Stomach smooth muscle (tissue), 2 donors: ENCODE results near the gene NUP35.
"Not testable (repeated sequence)": the region's sequence is repeated elsewhere in the genome, so short reads cannot be mapped to it uniquely, and the experiment has no call there.

Experiments
- H3K27ac ChIP-seq: one replicate; pipeline ENCODE4 v1.7.0; 2013; ENCODE audit warnings: mild to moderate bottlenecking, low read length, inconsistent platforms
- H3K27me3 ChIP-seq, 2 donors: one replicate each; pipeline ENCODE4 v1.7.0; 2013; ENCODE audit warnings: low read length in 2 of 2; ENCODE audit not compliant: insufficient read depth in 2 of 2, control insufficient read depth in 1 of 2
- H3K36me3 ChIP-seq, 2 donors: one replicate each; pipeline ENCODE4 v1.7.0; 2013; ENCODE audit warnings: low read length in 2 of 2; ENCODE audit not compliant: control insufficient read depth in 2 of 2, insufficient read depth in 2 of 2
- H3K4me1 ChIP-seq: one replicate; pipeline ENCODE4 v1.7.0; 2013; ENCODE audit warnings: low read length; ENCODE audit not compliant: control insufficient read depth, insufficient read depth
- H3K4me3 ChIP-seq, 2 donors: one replicate each; pipeline ENCODE4 v1.7.0; 2013; ENCODE audit warnings: low read length in 2 of 2
- H3K9ac ChIP-seq, 2 donors: one replicate each; pipeline ENCODE4 v1.7.0; 2013; ENCODE audit warnings: low read length in 2 of 2, mild to moderate bottlenecking in 1 of 2
- H3K9me3 ChIP-seq, 2 donors: one replicate each; pipeline ENCODE4 v1.7.0; 2013; ENCODE audit warnings: low read length in 2 of 2; ENCODE audit not compliant: control insufficient read depth in 2 of 2
- donor health status: healthy.
- donor health status: Pancreatic carcinoma.

Gene NUP35

GRCh38 chr2:183166976-183167375 lies 42.7 kb downstream of the NUP35 start:
- not testable (repeated sequence) for H3K36me3 ChIP-seq, H3K27ac ChIP-seq, H3K9ac ChIP-seq, H3K9me3 ChIP-seq, H3K27me3 ChIP-seq, H3K4me3 ChIP-seq, H3K4me1 ChIP-seq

DNA sequence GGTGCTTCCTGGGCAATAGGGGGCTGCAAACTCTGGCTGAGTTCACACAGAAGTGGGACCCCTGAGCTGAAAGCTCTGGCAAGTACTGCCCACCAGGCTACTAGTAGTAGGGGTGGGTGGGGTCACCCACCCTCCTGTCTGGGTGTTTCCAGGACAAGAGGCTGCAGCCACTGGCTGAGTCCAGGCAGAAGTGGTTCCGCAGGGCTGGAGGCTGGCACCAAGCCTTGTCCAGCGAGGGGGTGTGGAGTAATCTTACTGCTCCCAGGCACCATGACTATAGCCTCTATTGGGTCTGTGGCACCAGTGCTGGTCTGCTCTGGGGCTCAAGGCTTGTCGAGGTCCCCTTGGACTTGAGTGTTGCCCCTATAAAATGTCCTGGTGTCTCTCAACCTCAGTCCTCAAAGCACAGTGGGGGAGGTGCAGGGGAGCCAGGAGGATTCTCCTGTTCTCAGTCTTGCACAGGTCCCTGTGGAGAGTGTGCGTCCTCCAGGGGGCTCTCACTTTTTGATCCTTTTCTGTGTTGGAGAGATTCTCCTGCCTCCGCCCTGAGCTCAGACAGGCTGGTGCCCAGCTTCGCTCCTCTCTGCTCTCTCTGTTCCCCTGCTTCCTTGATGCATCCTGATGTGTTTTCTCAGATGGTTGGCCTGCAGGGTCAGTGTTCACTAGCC lies 48.1 kb downstream of the NUP35 start:
- H3K4me3 ChIP-seq: no peak overlapping the region
- H3K9ac ChIP-seq: no peak overlapping the region
- H3K4me1 ChIP-seq: no peaks in the 10 kb centered on the region
- H3K36me3 ChIP-seq: no peaks in the 10 kb centered on the region
- no peaks in the 10 kb centered on the region for H3K9me3 ChIP-seq
- H3K27me3 ChIP-seq: no peaks in the 10 kb centered on the region
- H3K27ac ChIP-seq: no peak overlapping the region

- Histone ChIP-seq H3K36me3 (peaks cover 7 to 10% of the 10 kb centered on the region in 2 donors), H3K9ac (no peak overlapping the region), H3K27me3 (no peaks in the 10 kb centered on the region), H3K4me3 (no peak overlapping the region), H3K9me3 (no peaks in the 10 kb centered on the region), H3K27ac (no peak overlapping the region), H3K4me1 (no peaks in the 10 kb centered on the region)
Measured at GRCh38 chr2:183179156-183179555, 54.9 kb downstream of the NUP35 start.

DNA sequence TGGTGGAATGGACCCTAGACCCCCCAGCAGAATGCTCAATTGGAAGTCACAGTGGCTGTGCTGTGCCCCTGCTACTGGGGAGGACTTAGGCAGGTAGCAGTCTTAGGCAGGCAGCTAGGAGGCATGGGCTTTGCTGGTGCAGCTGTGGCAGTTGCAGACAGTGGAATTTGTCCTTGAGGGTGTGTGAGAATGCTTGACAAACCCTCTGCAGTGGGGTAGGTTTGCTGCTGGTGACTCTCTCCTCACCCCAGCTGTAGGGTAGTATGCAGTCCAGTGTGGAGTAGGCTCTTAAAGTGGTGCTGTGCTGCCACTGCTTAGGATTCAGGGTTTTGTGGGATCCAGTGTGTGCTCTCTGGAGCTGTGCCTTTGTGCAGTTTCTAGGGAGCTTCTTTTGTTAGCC lies 61.3 kb downstream of the NUP35 start:
- no peaks in the 10 kb centered on the region for H3K4me1 ChIP-seq
- no peaks in the 10 kb centered on the region for H3K9me3 ChIP-seq
- H3K27ac ChIP-seq: no peak overlapping the region
- no peak overlapping the region for H3K9ac ChIP-seq
- peaks cover 8 to 12% of the 10 kb centered on the region in 2 donors for H3K36me3 ChIP-seq
- no peaks in the 10 kb centered on the region for H3K27me3 ChIP-seq
- H3K4me3 ChIP-seq: no peak overlapping the region

- peaks cover 11 to 12% of the 10 kb centered on the region in 2 donors for H3K36me3 ChIP-seq
- H3K9me3 ChIP-seq: no peaks in the 10 kb centered on the region
- H3K4me3 ChIP-seq: no peak overlapping the region
- no peaks in the 10 kb centered on the region for H3K27me3 ChIP-seq
- no peak overlapping the region for H3K27ac ChIP-seq
- no peaks in the 10 kb centered on the region for H3K4me1 ChIP-seq
- H3K9ac ChIP-seq: no peak overlapping the region
Measured at GRCh38 chr2:183186296-183186695, 62.1 kb downstream of the NUP35 start.

- no peak overlapping the region for H3K27ac ChIP-seq
- H3K4me1 ChIP-seq: no peaks in the 10 kb centered on the region
- no peak overlapping the region for H3K4me3 ChIP-seq
- peaks cover 11 to 12% of the 10 kb centered on the region in 2 donors for H3K36me3 ChIP-seq
- H3K27me3 ChIP-seq: no peaks in the 10 kb centered on the region
- no peaks in the 10 kb centered on the region for H3K9me3 ChIP-seq
- H3K9ac ChIP-seq: no peak overlapping the region
Measured at GRCh38 chr2:183186766-183187165, 62.5 kb downstream of the NUP35 start.

DNA sequence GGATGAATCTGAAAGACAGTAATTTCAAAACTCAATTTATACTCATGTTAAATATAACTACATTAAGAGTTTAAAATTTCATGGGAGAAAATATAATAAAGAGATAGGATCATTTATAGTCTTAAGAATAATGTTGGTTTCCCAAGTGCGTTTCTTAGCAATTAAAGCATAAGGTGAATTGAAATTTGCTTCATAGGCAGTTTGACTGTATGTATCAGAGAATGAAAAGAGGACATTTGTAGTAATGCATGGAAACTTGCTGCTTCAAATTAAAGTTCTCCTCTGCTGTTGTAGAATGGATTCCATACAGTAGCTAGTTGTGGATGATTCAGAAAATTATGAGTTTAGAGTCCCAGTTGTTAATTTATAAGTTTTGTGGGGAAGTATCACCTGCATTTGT lies 68.1 kb downstream of the NUP35 start:
- Histone ChIP-seq H3K27ac (no peak overlapping the region), H3K4me3 (no peak overlapping the region), H3K9me3 (no peaks in the 10 kb centered on the region), H3K4me1 (no peaks in the 10 kb centered on the region), H3K36me3 (peaks cover 2 to 3% of the 10 kb centered on the region in 2 donors), H3K27me3 (no peaks in the 10 kb centered on the region), H3K9ac (no peak overlapping the region)

DNA sequence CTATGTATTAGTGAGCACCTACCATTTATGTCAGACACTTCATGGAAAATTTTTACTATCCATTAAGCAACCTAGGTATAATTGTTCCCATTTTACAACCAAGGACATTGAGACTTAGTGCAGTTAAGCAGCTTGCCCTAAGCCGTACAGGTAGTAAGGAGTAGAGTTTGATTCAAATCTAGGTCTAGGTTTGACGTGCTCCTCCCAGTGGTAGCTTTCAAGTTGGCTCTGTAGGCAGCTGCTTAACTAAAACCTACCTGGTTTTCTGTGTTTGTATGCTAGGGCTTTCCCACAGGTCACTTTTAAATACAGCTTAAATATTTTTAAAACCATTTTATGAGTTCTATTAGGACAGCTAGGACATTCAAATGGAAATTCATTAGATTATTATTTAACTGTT lies 69.7 kb downstream of the NUP35 start:
- H3K9me3 ChIP-seq: no peaks in the 10 kb centered on the region
- H3K27ac ChIP-seq: no peak overlapping the region
- H3K27me3 ChIP-seq: no peaks in the 10 kb centered on the region
- no peak overlapping the region for H3K4me3 ChIP-seq
- H3K9ac ChIP-seq: no peak overlapping the region
- peaks cover 2 to 3% of the 10 kb centered on the region in 2 donors for H3K36me3 ChIP-seq
- H3K4me1 ChIP-seq: no peaks in the 10 kb centered on the region

- H3K9ac ChIP-seq: no peak overlapping the region
- H3K4me1 ChIP-seq: no peaks in the 10 kb centered on the region
- peaks cover 2 to 3% of the 10 kb centered on the region in 2 donors for H3K36me3 ChIP-seq
- H3K27ac ChIP-seq: no peak overlapping the region
- no peak overlapping the region for H3K4me3 ChIP-seq
- no peaks in the 10 kb centered on the region for H3K9me3 ChIP-seq
- H3K27me3 ChIP-seq: no peaks in the 10 kb centered on the region
Measured at GRCh38 chr2:183195397-183195796, 71.2 kb downstream of the NUP35 start.

- Histone ChIP-seq H3K4me1 (no peaks in the 10 kb centered on the region), H3K4me3 (no peak overlapping the region), H3K9ac (no peak overlapping the region), H3K9me3 (no peaks in the 10 kb centered on the region), H3K27ac (no peak overlapping the region), H3K27me3 (no peaks in the 10 kb centered on the region), H3K36me3 (peaks cover under 1 to 2% of the 10 kb centered on the region in 2 donors)
Measured at GRCh38 chr2:183195998-183196409, 71.8 kb downstream of the NUP35 start.

- H3K36me3 ChIP-seq: no peaks in the 10 kb centered on the region
- no peaks in the 10 kb centered on the region for H3K9me3 ChIP-seq
- no peak overlapping the region for H3K9ac ChIP-seq
- H3K27ac ChIP-seq: no peak overlapping the region
- no peaks in the 10 kb centered on the region for H3K4me1 ChIP-seq
- no peaks in the 10 kb centered on the region for H3K27me3 ChIP-seq
- H3K4me3 ChIP-seq: no peak overlapping the region
Measured at GRCh38 chr2:183204397-183204796, 80.2 kb downstream of the NUP35 start.
